Breast epithelium (tissue), 4 donors: ENCODE results near the gene PRDM16. TPM values are rescaled to one million over a fixed set of nuclear protein-coding genes. Genes with fewer than 3 reads are reported as not detected.

Experiments used
- DNase-seq, 2 donors: peaks; one replicate each; pipeline ENCODE4 v3.0.0-alpha.2; 2019; ENCODE audit warnings: low spot score in 2 of 2
- H3K27ac ChIP-seq, 2 donors: fragments of 200-600 bp; sonication (generic) in 1 of 2; one replicate each; pipeline ENCODE4 v1.5.1; 2016 to 2019; ENCODE audit warnings: mild to moderate bottlenecking in 1 of 2
- H3K27me3 ChIP-seq, 2 donors: fragments of 200-600 bp; sonication (generic) in 1 of 2; one replicate each; pipeline versions ENCODE4 v1.5.1 to v1.6.0; 2017 to 2019; ENCODE audit warnings: control low read depth in 1 of 2, mild to moderate bottlenecking in 1 of 2
- H3K36me3 ChIP-seq: fragments of 200-600 bp; one replicate; pipeline ENCODE4 v1.5.1; 2019
- H3K4me1 ChIP-seq, 2 donors: fragments of 200-600 bp; sonication (generic); one replicate each; pipeline ENCODE4 v1.5.1; 2016 to 2019; ENCODE audit warnings: control low read depth in 1 of 2
- H3K4me3 ChIP-seq, 3 donors: fragments of 200-600 bp; sonication (generic); 1 replicate in 2 of 3; 2 replicates in 1 of 3; pipeline ENCODE4 v1.5.1; 2016 to 2019; ENCODE audit warnings: mild to moderate bottlenecking in 3 of 3, moderate library complexity in 2 of 3
- H3K9me3 ChIP-seq, 2 donors: fragments of 200-600 bp; sonication (generic) in 1 of 2; one replicate each; pipeline ENCODE4 v1.5.1; 2016 to 2019; ENCODE audit warnings: control low read depth in 1 of 2
- POLR2A ChIP-seq: fragments of 450-650 bp; IDR thresholded peaks from one replicate; pipeline ENCODE4 v1.6.1; 2016; ENCODE audit warnings: antibody characterized with exemption, mild to moderate bottlenecking, moderate library complexity
- POLR2AphosphoS5 ChIP-seq, 3 donors: sonication (generic); formaldehyde crosslinking; IDR thresholded peaks; one replicate each; pipeline ENCODE4 v1.6.1; 2017; ENCODE audit warnings: antibody characterized with exemption in 3 of 3
- intact Hi-C: fragments of 100-400 bp; cut with DNase I; formaldehyde crosslinking; loops from one replicate; pipeline ENCODE4 v1.15.1; 2023; ENCODE audit warnings: low total_unique reads
- total RNA-seq, 3 donors: library from RNA; depleted of rRNA; stranded (reverse); fragments of >200 nt; gene quantifications; one replicate each; pipeline ENCODE4 v1.1.0, GENCODE V29; 2016
- TF ChIP-seq, protein P1 (sequence below), 3 donors: fragments of 450-650 bp; IDR thresholded peaks; one replicate each; pipeline ENCODE4 v1.5.1; 2016 to 2017; ENCODE audit warnings: antibody characterized with exemption in 3 of 3, mild to moderate bottlenecking in 3 of 3, moderate library complexity in 3 of 3

The PRDM16 gene
- total RNA-seq, 3 donors from 2014 or later, result 0.48 to 3.8 (median 3.6) TPM

DNA sequence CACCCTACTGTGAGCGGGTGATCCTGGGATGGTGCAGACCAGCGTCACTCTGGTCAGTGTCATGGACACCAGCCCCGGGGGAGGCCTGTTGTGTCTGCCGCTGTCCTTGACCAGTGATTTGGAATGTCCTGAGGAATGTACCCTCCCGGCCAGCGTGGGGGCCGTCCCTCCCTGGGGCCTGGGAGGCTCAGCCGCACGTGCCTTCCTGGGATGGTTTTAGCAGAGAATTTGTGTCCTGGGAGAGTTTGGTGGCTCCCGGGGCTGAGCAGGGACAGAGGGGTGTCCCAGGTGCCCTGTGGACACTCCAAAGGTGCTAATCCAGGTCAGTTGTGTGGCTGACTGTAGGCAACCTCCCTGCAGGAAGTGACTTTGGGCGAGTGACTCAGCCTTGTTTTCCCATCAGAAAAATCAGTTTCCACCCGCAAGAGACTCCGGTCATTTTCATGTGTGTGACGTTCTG, 391.7 kb downstream of the PRDM16 start:
- intact Hi-C loops, result no loop called here
- no peaks in the 10 kb centered on the region for H3K36me3 ChIP-seq
- peaks cover 0 to 11% of the 10 kb centered on the region in 2 donors for H3K4me1 ChIP-seq
- H3K4me3 ChIP-seq, result no peak overlapping the region
- H3K27me3 ChIP-seq, result no peaks in the 10 kb centered on the region
- DNase-seq, result no peak
- H3K9me3 ChIP-seq, result no peaks in the 10 kb centered on the region
- H3K27ac ChIP-seq, result peak overlapping the region in 1 of 2 donors; percentile 64
- TF ChIP-seq POLR2A (no peak), POLR2AphosphoS5 (IDR thresholded peaks at IDR 0.05) (no peak)
- TF ChIP-seq, protein P1, sequence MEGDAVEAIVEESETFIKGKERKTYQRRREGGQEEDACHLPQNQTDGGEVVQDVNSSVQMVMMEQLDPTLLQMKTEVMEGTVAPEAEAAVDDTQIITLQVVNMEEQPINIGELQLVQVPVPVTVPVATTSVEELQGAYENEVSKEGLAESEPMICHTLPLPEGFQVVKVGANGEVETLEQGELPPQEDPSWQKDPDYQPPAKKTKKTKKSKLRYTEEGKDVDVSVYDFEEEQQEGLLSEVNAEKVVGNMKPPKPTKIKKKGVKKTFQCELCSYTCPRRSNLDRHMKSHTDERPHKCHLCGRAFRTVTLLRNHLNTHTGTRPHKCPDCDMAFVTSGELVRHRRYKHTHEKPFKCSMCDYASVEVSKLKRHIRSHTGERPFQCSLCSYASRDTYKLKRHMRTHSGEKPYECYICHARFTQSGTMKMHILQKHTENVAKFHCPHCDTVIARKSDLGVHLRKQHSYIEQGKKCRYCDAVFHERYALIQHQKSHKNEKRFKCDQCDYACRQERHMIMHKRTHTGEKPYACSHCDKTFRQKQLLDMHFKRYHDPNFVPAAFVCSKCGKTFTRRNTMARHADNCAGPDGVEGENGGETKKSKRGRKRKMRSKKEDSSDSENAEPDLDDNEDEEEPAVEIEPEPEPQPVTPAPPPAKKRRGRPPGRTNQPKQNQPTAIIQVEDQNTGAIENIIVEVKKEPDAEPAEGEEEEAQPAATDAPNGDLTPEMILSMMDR (IDR thresholded peaks at IDR 0.05), result no peak

DNA sequence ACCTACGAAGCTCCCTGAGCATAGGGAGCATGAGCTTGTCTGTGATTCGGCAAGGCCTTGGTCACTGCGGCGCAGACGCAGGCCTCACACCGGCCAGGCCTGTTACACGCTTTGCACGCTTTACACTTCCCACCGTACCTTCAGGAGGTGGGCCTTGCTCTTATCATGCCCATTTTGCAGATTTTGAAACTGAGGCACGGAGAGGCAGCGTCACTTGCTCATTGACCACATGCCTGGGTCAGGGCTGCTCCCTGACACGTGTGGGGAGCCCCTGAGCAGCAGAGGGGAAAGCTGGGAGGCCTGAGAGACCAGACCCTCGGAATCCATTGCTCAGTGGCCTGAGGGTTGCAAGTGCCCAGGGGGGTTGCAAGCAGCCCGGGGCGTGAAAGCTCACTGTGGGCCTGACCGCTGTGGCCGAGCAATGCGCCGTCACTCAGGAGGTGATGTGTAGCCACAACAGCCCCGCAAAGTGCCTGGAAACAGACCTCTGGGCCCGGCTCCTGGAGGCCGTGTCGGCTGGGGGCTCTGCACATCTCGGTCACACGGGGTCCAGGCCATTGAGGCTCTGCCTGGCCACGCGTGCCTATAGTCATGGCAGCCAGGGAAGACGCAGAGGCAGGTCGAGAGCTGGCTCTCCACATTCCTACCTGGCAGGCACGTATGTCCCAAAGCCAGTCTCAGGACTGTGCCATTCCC, 392.4 kb downstream of the PRDM16 start:
- intact Hi-C loops, result no loop called here
- H3K27me3 ChIP-seq, result no peaks in the 10 kb centered on the region

GRCh38 chr1:3461934-3462275, 392.9 kb downstream of the PRDM16 start:
- Histone ChIP-seq H3K4me3 (no peak overlapping the region), H3K4me1 (peaks cover 0 to 11% of the 10 kb centered on the region in 2 donors), H3K27ac (no peak overlapping the region), H3K27me3 (no peaks in the 10 kb centered on the region), H3K9me3 (no peaks in the 10 kb centered on the region), H3K36me3 (no peaks in the 10 kb centered on the region)
- no peak for DNase-seq
- TF ChIP-seq POLR2A (no peak), POLR2AphosphoS5 (IDR thresholded peaks at IDR 0.05) (no peak)
- TF ChIP-seq, protein P1 (IDR thresholded peaks at IDR 0.05), result no peak
- intact Hi-C loops, result no loop called here

More for the DNA sequence above, 392.4 kb downstream of the PRDM16 start:
- H3K4me3 ChIP-seq, result no peak overlapping the region
- H3K9me3 ChIP-seq, result no peaks in the 10 kb centered on the region
- no peaks in the 10 kb centered on the region for H3K36me3 ChIP-seq
- H3K27ac ChIP-seq, result no peak overlapping the region
- TF ChIP-seq, protein P1 (IDR thresholded peaks at IDR 0.05), result no peak
- TF ChIP-seq POLR2AphosphoS5 (IDR thresholded peaks at IDR 0.05) (no peak), POLR2A (no peak)
- DNase-seq, result no peak
- H3K4me1 ChIP-seq, result peaks cover 0 to 11% of the 10 kb centered on the region in 2 donors

- H3K27ac ChIP-seq, result no peak overlapping the region
- no peak for TF ChIP-seq POLR2A
- TF ChIP-seq, protein P1 (IDR thresholded peaks at IDR 0.05), result no peak
- no peak for TF ChIP-seq POLR2AphosphoS5 (IDR thresholded peaks at IDR 0.05)
- H3K4me1 ChIP-seq, result peaks cover 0 to 11% of the 10 kb centered on the region in 2 donors
- intact Hi-C loops, result no loop called here
- no peak for DNase-seq
- H3K27me3 ChIP-seq, result no peaks in the 10 kb centered on the region
- no peak overlapping the region for H3K4me3 ChIP-seq
- H3K36me3 ChIP-seq, result no peaks in the 10 kb centered on the region
- H3K9me3 ChIP-seq, result no peaks in the 10 kb centered on the region
Measured at GRCh38 chr1:3462356-3463012, 393.5 kb downstream of the PRDM16 start.

- no peak for TF ChIP-seq POLR2A
- TF ChIP-seq POLR2AphosphoS5 (IDR thresholded peaks at IDR 0.05), result no peak
- intact Hi-C loops, result no loop called here
- no peaks in the 10 kb centered on the region for H3K36me3 ChIP-seq
- no peaks in the 10 kb centered on the region for H3K27me3 ChIP-seq
- no peaks in the 10 kb centered on the region for H3K9me3 ChIP-seq
- no peak for DNase-seq
- peaks cover 0 to 11% of the 10 kb centered on the region in 2 donors for H3K4me1 ChIP-seq
- no peak overlapping the region for H3K4me3 ChIP-seq
- no peak overlapping the region for H3K27ac ChIP-seq
Measured at GRCh38 chr1:3463013-3463385, 394.0 kb downstream of the PRDM16 start.
